Measurements from ENCODE around the gene WSB2. TPM values are rescaled to one million over a fixed set of nuclear protein-coding genes. Genes with fewer than 3 reads are reported as not detected.
A peak's percentile ranks its signal among the peaks of the same experiment; 100 is the strongest.
"Not testable (repeated sequence)": the region's sequence is repeated elsewhere in the genome, so short reads cannot be mapped to it uniquely, and the experiment has no call there.

WSB2 gene
- polyA plus RNA-seq, 6 donors from 2014 or later, result 5.8 to 12.8 (median 8.3) TPM

- no peaks in the 10 kb centered on the region for H3K27me3 Mint-ChIP-seq
- no peak for ATAC-seq (ENCODE audit: low read depth in 2 of 2)
- no peaks in the 10 kb centered on the region for H3K9me3 Mint-ChIP-seq
- peaks cover 17 to 25% (median 23%) of the 10 kb centered on the region in 3 donors for H3K4me1 Mint-ChIP-seq
- no peak for DNase-seq
- peak overlapping the region; percentile 61 to 93 (median 86) for H3K4me3 Mint-ChIP-seq
- H3K36me3 Mint-ChIP-seq, result peaks cover 5 to 12% of the 10 kb centered on the region in 2 donors
- H3K27ac Mint-ChIP-seq, result peak overlapping the region in 1 of 6 donors; percentile 93
These were observed 43.1 kb downstream of the WSB2 start for GRCh38 chr12:118017926-118018325.

GRCh38 chr12:118016424-118017264 is 44.3 kb downstream of the WSB2 start, which contains the start of gene RFC5:
Gene RFC5 (plus strand): TSS chr12:118016703. CDS start chr12:118016828, 125 bp downstream.
- DNase-seq (peak; percentile 97), ATAC-seq (ENCODE audit: low read depth in 2 of 2) (peak; percentile 99)
- peak within 1 kb of the TSS; percentile 80 to 95 (median 92) for H3K4me3 Mint-ChIP-seq
- H3K36me3 Mint-ChIP-seq, result peaks cover 3 to 5% of the 10 kb centered on the region in 2 donors
- H3K4me1 Mint-ChIP-seq, result peaks cover 13 to 25% (median 18%) of the 10 kb centered on the region in 3 donors
- peak within 1 kb of the TSS; percentile 38 to 98 (median 92) for H3K27ac Mint-ChIP-seq
- no peaks in the 10 kb centered on the region for H3K9me3 Mint-ChIP-seq
- H3K27me3 Mint-ChIP-seq, result no peaks in the 10 kb centered on the region

GRCh38 chr12:118015944-118016343 is 45.0 kb downstream of the WSB2 start:
- peaks cover 13 to 25% (median 18%) of the 10 kb centered on the region in 3 donors for H3K4me1 Mint-ChIP-seq

GRCh38 chr12:118015306-118015705 is 45.7 kb downstream of the WSB2 start:
- DNase-seq (no peak), ATAC-seq (ENCODE audit: low read depth in 2 of 2) (no peak)
- H3K4me1 Mint-ChIP-seq, result peaks cover 13 to 25% (median 18%) of the 10 kb centered on the region in 3 donors
- H3K4me3 Mint-ChIP-seq, result peak overlapping the region; percentile 12 to 92 (median 40)
- peak overlapping the region in 1 of 6 donors; percentile 30 for H3K27ac Mint-ChIP-seq
- no peaks in the 10 kb centered on the region for H3K36me3 Mint-ChIP-seq
- no peaks in the 10 kb centered on the region for H3K9me3 Mint-ChIP-seq
- no peaks in the 10 kb centered on the region for H3K27me3 Mint-ChIP-seq

More at GRCh38 chr12:118015944-118016343, 45.0 kb downstream of the WSB2 start:
- peak overlapping the region in 7 of 8 donors; percentile 80 to 93 (median 91) for H3K4me3 Mint-ChIP-seq
- H3K9me3 Mint-ChIP-seq, result no peaks in the 10 kb centered on the region
- no peaks in the 10 kb centered on the region for H3K27me3 Mint-ChIP-seq
- H3K27ac Mint-ChIP-seq, result peak overlapping the region in 3 of 6 donors; percentile 89 to 94 (median 93)
- ATAC-seq (ENCODE audit: low read depth in 2 of 2) (no peak), DNase-seq (no peak)
- peaks cover 0 to 4% of the 10 kb centered on the region in 2 donors for H3K36me3 Mint-ChIP-seq

GRCh38 chr12:118013283-118013682 is 47.7 kb downstream of the WSB2 start:
- peaks cover 13 to 25% (median 18%) of the 10 kb centered on the region in 3 donors for H3K4me1 Mint-ChIP-seq
- no peaks in the 10 kb centered on the region for H3K36me3 Mint-ChIP-seq
- H3K27ac Mint-ChIP-seq, result no peak overlapping the region
- ATAC-seq (ENCODE audit: low read depth in 2 of 2) (no peak), DNase-seq (no peak)
- peaks cover 0 to 4% (median 0%) of the 10 kb centered on the region in 3 donors for H3K27me3 Mint-ChIP-seq
- peak overlapping the region in 1 of 8 donors; percentile 75 for H3K4me3 Mint-ChIP-seq
- no peaks in the 10 kb centered on the region for H3K9me3 Mint-ChIP-seq

GRCh38 chr12:118011961-118012360 is 49.0 kb downstream of the WSB2 start:
- no peak for DNase-seq
- Mint-ChIP-seq H3K36me3 (no peaks in the 10 kb centered on the region), H3K4me1 (peaks cover 4 to 12% (median 8%) of the 10 kb centered on the region in 3 donors), H3K27ac (no peak overlapping the region), H3K9me3 (no peaks in the 10 kb centered on the region), H3K27me3 (peaks cover 0 to 4% (median 0%) of the 10 kb centered on the region in 3 donors), H3K4me3 (no peak overlapping the region)
- no peak for ATAC-seq (ENCODE audit: low read depth in 2 of 2)

- no peak overlapping the region for H3K4me3 Mint-ChIP-seq
- peaks cover 0 to 4% (median 0%) of the 10 kb centered on the region in 3 donors for H3K27me3 Mint-ChIP-seq
- no peaks in the 10 kb centered on the region for H3K9me3 Mint-ChIP-seq
- no peaks in the 10 kb centered on the region for H3K36me3 Mint-ChIP-seq
- no peak overlapping the region for H3K27ac Mint-ChIP-seq
- ATAC-seq (ENCODE audit: low read depth in 2 of 2) (no peak), DNase-seq (no peak)
- H3K4me1 Mint-ChIP-seq, result peaks cover 1 to 7% (median 3%) of the 10 kb centered on the region in 3 donors
These were observed 49.6 kb downstream of the WSB2 start for GRCh38 chr12:118011377-118011776.

GRCh38 chr12:118010903-118011302 is 50.1 kb downstream of the WSB2 start:
- no peak for ATAC-seq (ENCODE audit: low read depth in 2 of 2)
- Mint-ChIP-seq H3K36me3 (no peaks in the 10 kb centered on the region), H3K27me3 (peaks cover 0 to 4% (median 0%) of the 10 kb centered on the region in 3 donors), H3K27ac (no peak overlapping the region), H3K4me1 (peaks cover 0 to 3% (median 0%) of the 10 kb centered on the region in 3 donors), H3K9me3 (no peaks in the 10 kb centered on the region), H3K4me3 (no peak overlapping the region)
- DNase-seq, result no peak

GRCh38 chr12:117999806-118000205 is 61.2 kb downstream of the WSB2 start:
- H3K27me3 Mint-ChIP-seq; H3K4me1 Mint-ChIP-seq; H3K27ac Mint-ChIP-seq; ATAC-seq (ENCODE audit: low read depth in 2 of 2); H3K36me3 Mint-ChIP-seq; DNase-seq; H3K4me3 Mint-ChIP-seq: not testable (repeated sequence)
- H3K9me3 Mint-ChIP-seq, result peaks cover 2 to 15% (median 8%) of the 10 kb centered on the region in 7 donors

GRCh38 chr12:117998719-117999118 is 62.3 kb downstream of the WSB2 start:
- DNase-seq (no peak), ATAC-seq (ENCODE audit: low read depth in 2 of 2) (no peak)
- Mint-ChIP-seq H3K36me3 (peaks cover 0 to 8% of the 10 kb centered on the region in 2 donors), H3K27ac (no peak overlapping the region), H3K4me1 (no peaks in the 10 kb centered on the region), H3K4me3 (no peak overlapping the region), H3K27me3 (peaks cover 0 to 10% (median 0%) of the 10 kb centered on the region in 3 donors), H3K9me3 (peaks cover 5 to 25% (median 10%) of the 10 kb centered on the region in 7 donors)

- Mint-ChIP-seq H3K27ac (no peak overlapping the region), H3K4me3 (no peak overlapping the region), H3K27me3 (peaks cover 0 to 17% (median 0%) of the 10 kb centered on the region in 3 donors), H3K36me3 (peaks cover 0 to 8% of the 10 kb centered on the region in 2 donors), H3K9me3 (peaks cover 9 to 19% (median 10%) of the 10 kb centered on the region in 7 donors), H3K4me1 (no peaks in the 10 kb centered on the region)
- no peak for DNase-seq
- ATAC-seq (ENCODE audit: low read depth in 2 of 2), result no peak
These were observed 66.2 kb downstream of the WSB2 start for GRCh38 chr12:117994551-117995438.

GRCh38 chr12:117986705-117987469 is 74.1 kb downstream of the WSB2 start:
- peaks cover 5 to 15% (median 8%) of the 10 kb centered on the region in 7 donors for H3K9me3 Mint-ChIP-seq
- no peak for ATAC-seq (ENCODE audit: low read depth in 2 of 2)
- no peaks in the 10 kb centered on the region for H3K36me3 Mint-ChIP-seq
- DNase-seq, result no peak
- no peak overlapping the region for H3K4me3 Mint-ChIP-seq
- peaks cover 4 to 7% (median 5%) of the 10 kb centered on the region in 3 donors for H3K27me3 Mint-ChIP-seq
- H3K27ac Mint-ChIP-seq, result no peak overlapping the region
- H3K4me1 Mint-ChIP-seq, result no peaks in the 10 kb centered on the region

All from naive B cell (primary cell).